Stimulated activated memory B cell treated with anti-CD40 and anti-IgM and Interleukin-4, amounts not matched to agents 10 μg/mL and 1 μg/mL and 100 μg/mL, for 72 hours (primary cell): ENCODE data around the gene KLHL11.
"Not testable (repeated sequence)": the region's sequence is repeated elsewhere in the genome, so short reads cannot be mapped to it uniquely, and the experiment has no call there.

Experiments
- ATAC-seq: fragments of 150-1000 bp; cut with Tn5 transposase; 2 replicates; pipeline ENCODE4 v1.10.0; 2021
- H3K27ac Mint-ChIP-seq: one replicate; pipeline ENCODE4 v1.8.0; 2022; ENCODE audit warnings: mild to moderate bottlenecking, mixed read lengths
- H3K27me3 Mint-ChIP-seq: one replicate; pipeline ENCODE4 v1.8.0; 2022; ENCODE audit warnings: mixed read lengths
- H3K36me3 Mint-ChIP-seq: one replicate; pipeline ENCODE4 v1.8.0; 2022; ENCODE audit warnings: mixed read lengths
- H3K4me1 Mint-ChIP-seq: one replicate; pipeline ENCODE4 v1.8.0; 2022; ENCODE audit warnings: mixed read lengths
- H3K4me3 Mint-ChIP-seq: one replicate; pipeline ENCODE4 v1.8.0; 2022; ENCODE audit warnings: mild to moderate bottlenecking, moderate library complexity, mixed read lengths
- H3K9me3 Mint-ChIP-seq: one replicate; pipeline ENCODE4 v1.8.0; 2022; ENCODE audit warnings: mixed read lengths

The KLHL11 gene

GRCh38 chr17:41869426-41869825 lies 4.2 kb upstream of the KLHL11 start:
- no peaks in the 10 kb centered on the region for H3K9me3 Mint-ChIP-seq
- no peak for ATAC-seq
- peaks cover 4% of the 10 kb centered on the region for H3K4me1 Mint-ChIP-seq
- H3K27me3 Mint-ChIP-seq: no peaks in the 10 kb centered on the region
- H3K4me3 Mint-ChIP-seq: no peak overlapping the region
- H3K27ac Mint-ChIP-seq: no peak overlapping the region
- H3K36me3 Mint-ChIP-seq: peaks cover 49% of the 10 kb centered on the region

DNA sequence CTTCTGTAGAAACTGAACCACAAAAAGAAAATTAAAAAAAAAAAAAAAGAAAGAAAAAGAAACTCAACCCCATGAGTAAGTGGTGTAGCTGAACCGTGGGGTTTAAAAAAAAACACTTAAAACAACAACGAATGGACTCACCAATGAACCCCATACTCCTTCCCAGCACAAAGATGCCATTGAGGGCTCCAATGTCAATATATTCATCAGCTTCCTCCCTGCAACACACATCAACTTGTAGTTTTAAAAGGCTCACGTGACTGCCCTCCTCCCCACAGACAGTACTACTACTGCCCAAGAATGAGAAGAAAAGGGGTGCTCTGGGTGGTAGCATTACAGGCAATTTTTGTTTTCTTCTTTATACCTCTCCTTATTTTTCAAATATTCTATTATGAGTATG lies 3.3 kb upstream of the KLHL11 start:
- H3K27me3 Mint-ChIP-seq: no peaks in the 10 kb centered on the region
- H3K4me3 Mint-ChIP-seq: no peak overlapping the region
- H3K36me3 Mint-ChIP-seq: peaks cover 45% of the 10 kb centered on the region

GRCh38 chr17:41865596-41865893 lies 322 bp upstream of the KLHL11 start:
- Mint-ChIP-seq H3K4me1 (peaks cover 21% of the 10 kb centered on the region), H3K9me3 (no peaks in the 10 kb centered on the region), H3K4me3 (no peak overlapping the region), H3K27me3 (no peaks in the 10 kb centered on the region), H3K27ac (no peak overlapping the region), H3K36me3 (peaks cover 15% of the 10 kb centered on the region)
- no peak for ATAC-seq

More for the DNA sequence above, 3.3 kb upstream of the KLHL11 start:
- Mint-ChIP-seq H3K4me1 (peaks cover 4% of the 10 kb centered on the region), H3K27ac (no peak overlapping the region), H3K9me3 (no peaks in the 10 kb centered on the region)
- no peak for ATAC-seq

DNA sequence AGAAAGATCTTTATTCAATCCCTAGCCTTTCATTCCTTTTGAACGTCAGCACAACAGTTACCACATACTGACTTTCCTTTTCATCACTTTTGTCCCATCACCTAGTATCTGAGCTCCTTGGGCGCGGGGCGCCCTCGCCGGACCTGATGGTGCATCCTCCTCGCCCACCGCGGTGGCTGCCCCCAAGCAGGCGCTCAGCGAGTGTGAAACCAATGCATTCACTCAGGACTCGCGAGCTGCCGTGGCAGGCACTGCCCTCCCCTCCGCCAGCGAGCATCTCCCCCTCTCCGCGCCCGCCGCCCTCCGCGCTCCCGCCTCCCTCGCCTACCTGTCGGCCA lies 756 bp downstream of the KLHL11 start:
- Mint-ChIP-seq H3K27me3 (no peaks in the 10 kb centered on the region), H3K9me3 (no peaks in the 10 kb centered on the region), H3K4me1 (peaks cover 24% of the 10 kb centered on the region), H3K4me3 (no peak overlapping the region), H3K27ac (no peak overlapping the region), H3K36me3 (peaks cover 14% of the 10 kb centered on the region)
- no peak for ATAC-seq

DNA sequence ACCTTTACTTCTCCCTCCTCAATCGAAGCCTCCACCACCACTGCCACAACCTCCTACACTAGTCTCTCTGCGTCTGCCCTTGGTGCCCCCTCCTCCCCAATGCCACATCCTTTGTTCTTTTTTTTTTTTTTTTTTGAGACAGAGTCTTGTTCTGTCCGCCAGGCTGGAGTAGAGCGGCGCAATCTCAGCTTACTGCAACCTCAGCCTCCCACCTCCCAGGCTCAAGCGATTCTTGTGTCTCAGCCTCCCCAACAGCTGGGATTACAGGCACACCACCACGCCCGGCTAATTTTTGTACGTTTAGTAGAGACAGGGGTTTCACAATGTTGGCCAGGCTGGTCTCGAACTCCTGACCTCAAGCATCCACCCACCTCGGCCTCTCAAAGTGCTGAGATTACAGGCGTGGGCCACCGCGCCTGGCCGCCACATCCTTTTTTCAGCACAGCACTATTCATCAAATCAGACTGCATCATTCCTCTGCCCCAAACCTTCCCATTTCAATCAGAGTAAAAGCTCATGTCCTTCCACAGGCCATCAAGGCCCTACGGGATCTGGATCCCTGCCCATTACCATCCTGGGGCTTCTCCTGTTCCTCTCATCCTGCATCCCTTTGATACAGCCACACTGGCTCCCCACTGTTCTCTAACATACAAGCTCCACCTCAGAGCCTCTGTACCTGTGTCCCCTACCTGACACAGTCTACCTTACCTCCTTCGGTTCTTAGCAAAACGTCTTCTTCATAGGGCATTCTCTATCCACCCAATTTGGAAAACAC lies 2.0 kb downstream of the KLHL11 start:
- H3K9me3 Mint-ChIP-seq: no peaks in the 10 kb centered on the region
- H3K4me3 Mint-ChIP-seq: no peak overlapping the region
- H3K4me1 Mint-ChIP-seq: peaks cover 24% of the 10 kb centered on the region
- no peaks in the 10 kb centered on the region for H3K27me3 Mint-ChIP-seq
- ATAC-seq: no peak
- H3K27ac Mint-ChIP-seq: no peak overlapping the region
- peaks cover 2% of the 10 kb centered on the region for H3K36me3 Mint-ChIP-seq

DNA sequence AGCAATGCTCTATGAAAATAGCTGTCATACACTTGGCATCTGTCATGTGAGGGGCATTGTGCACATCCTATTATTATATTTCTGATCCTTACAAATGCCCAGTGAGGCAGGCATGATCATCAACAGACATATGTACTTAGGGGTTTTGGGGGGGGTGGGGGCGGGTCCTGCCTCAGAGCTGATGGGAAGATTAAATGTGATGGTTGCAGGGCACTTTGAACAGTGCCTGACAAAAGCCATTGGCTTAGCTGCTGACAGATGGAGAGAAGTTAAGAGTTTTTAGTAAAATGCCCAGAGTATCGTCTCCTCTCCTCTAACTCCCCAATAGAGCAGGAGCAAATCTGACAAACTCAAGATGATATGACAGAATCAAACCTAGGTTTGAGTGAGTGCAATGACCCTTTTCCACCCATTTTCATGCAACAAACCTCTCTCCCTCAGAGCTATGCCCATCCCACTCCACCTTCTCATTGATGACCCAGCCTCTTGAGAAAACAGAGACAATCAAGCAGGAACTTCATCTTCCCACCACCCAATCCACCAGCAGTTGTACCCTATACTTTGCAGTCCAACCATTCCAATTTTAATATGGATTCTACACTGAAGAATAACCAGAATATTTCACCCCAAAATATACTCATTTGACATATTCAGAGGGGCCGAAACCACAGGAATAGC lies 4.8 kb downstream of the KLHL11 start:
- Mint-ChIP-seq H3K27me3 (no peaks in the 10 kb centered on the region), H3K36me3 (no peaks in the 10 kb centered on the region), H3K9me3 (no peaks in the 10 kb centered on the region), H3K27ac (no peak overlapping the region), H3K4me3 (no peak overlapping the region), H3K4me1 (peaks cover 21% of the 10 kb centered on the region)
- no peak for ATAC-seq

- not testable (repeated sequence) for ATAC-seq, H3K4me3 Mint-ChIP-seq, H3K27me3 Mint-ChIP-seq, H3K9me3 Mint-ChIP-seq, H3K27ac Mint-ChIP-seq
- Mint-ChIP-seq H3K4me1 (peaks cover 18% of the 10 kb centered on the region), H3K36me3 (peaks cover 26% of the 10 kb centered on the region)
Measured at GRCh38 chr17:41851382-41851781, 13.8 kb downstream of the KLHL11 start.

DNA sequence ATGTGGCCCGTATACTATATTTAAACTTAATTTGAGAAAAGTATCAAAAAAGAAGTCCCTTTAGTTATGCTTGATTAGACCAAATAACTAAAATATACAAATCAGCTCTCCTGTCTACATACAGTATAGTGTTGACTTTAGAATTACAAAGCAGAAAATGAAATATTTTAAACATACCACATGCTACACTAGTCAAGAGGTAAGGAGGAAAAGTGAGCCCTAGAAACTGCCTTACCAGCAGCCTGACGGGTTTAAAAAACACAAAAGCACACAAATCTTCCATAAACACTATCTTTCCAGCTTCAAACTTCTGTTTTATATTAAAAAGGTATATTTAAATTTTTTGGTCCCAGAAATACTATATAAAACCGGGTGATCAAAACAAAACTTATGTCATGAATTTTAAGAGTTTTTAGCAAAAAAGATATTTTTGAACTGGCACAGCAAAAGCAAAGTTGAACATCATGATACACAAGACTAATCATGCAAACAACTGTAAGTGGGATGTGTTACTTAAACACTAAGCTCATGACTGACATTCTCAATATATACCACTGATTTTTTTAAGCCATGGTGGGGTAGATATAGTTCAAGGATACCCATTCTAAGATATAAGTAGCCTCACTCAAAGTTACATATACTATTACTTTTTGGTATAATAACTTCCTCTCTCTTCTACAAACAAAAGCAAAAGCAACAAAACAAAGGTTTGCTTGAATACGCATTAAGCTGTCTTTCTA lies 15.8 kb downstream of the KLHL11 start:
- Mint-ChIP-seq H3K36me3 (peaks cover 22% of the 10 kb centered on the region), H3K9me3 (no peaks in the 10 kb centered on the region), H3K4me1 (peaks cover 18% of the 10 kb centered on the region), H3K27me3 (no peaks in the 10 kb centered on the region), H3K27ac (no peak overlapping the region), H3K4me3 (no peak overlapping the region)
- no peak for ATAC-seq

DNA sequence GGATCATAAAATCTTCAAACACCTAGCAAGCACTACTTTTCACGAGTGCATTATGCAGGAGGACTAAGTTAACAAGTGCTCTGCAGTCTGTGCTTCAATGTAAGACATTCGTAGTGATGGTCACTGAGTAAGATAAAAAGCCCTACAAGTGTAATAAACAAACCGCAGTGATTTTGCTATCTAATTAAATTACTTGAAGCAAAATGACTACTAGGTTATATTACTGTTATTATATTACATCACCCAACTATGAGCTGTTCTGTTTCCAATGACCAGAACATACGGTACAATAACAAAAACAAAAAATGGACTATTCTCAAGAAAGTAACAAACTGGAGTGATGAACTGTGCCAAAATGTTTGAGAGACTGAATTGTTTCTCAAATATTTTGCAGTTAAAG lies 16.4 kb downstream of the KLHL11 start:
- Mint-ChIP-seq H3K4me1 (peaks cover 18% of the 10 kb centered on the region), H3K27me3 (no peaks in the 10 kb centered on the region), H3K4me3 (no peak overlapping the region), H3K9me3 (no peaks in the 10 kb centered on the region), H3K27ac (no peak overlapping the region), H3K36me3 (peaks cover 15% of the 10 kb centered on the region)
- ATAC-seq: no peak

DNA sequence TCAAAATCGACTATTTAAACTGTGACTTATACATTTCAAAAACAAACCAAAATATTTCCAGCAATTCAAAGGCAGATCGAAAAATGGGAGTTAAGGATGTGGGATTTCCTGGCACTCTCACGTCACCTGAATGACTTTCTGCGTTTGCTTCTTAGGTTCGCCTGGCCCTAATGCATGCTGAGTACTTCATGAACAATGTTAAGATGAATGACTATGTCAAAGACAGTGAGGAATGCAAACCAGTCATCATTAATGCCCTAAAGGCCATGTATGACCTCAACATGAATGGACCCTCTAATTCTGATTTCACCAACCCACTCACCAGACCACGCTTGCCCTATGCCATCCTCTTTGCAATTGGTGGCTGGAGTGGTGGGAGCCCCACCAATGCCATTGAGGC lies 20.3 kb downstream of the KLHL11 start:
- H3K27me3 Mint-ChIP-seq: no peaks in the 10 kb centered on the region
- peaks cover 4% of the 10 kb centered on the region for H3K4me1 Mint-ChIP-seq
- no peak for ATAC-seq
- peaks cover 11% of the 10 kb centered on the region for H3K36me3 Mint-ChIP-seq
- no peaks in the 10 kb centered on the region for H3K9me3 Mint-ChIP-seq
- H3K4me3 Mint-ChIP-seq: no peak overlapping the region
- H3K27ac Mint-ChIP-seq: no peak overlapping the region

DNA sequence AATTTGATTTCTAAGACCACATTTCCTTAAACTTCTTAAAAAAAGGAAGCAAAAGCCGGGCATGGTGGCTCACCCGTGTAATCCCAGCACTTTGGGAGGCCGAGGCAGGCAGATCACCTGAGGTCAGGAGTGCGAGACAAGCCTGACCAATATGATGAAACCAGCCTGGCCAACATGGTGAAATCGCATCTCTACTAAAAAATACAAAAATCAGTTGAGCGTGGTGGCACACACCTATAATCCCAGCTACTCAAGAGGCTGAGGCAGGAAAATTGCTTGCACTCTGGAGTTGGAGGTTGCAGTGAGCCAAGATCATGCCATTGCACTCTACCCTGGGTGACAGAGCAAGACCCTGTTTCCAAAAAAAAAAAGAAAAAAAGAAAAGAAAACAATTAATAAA lies 24.4 kb downstream of the KLHL11 start:
- not testable (repeated sequence) for H3K27ac Mint-ChIP-seq, H3K36me3 Mint-ChIP-seq, H3K4me3 Mint-ChIP-seq, H3K27me3 Mint-ChIP-seq, H3K9me3 Mint-ChIP-seq, H3K4me1 Mint-ChIP-seq, ATAC-seq

DNA sequence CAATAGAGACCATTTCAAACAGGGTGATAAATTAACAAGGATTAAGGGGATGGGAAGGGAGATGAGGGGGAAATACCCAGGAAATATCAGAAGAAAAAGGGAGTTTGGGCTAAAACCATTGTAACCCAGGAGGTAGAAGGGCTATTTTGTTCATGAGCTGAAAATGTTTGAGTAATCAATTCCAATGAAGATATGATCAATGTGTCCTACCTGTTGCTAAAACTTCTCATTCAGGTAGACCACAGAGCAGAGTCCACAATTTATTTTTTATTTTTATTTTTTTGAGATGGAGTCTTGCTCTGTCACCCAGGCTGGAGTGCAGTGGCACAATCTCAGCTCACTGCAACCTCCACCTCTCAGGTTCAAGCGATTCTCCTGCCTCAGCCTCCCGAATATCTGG lies 25.8 kb downstream of the KLHL11 start:
- H3K36me3 Mint-ChIP-seq, H3K4me3 Mint-ChIP-seq, ATAC-seq, H3K9me3 Mint-ChIP-seq, H3K27me3 Mint-ChIP-seq, H3K27ac Mint-ChIP-seq: not testable (repeated sequence)
- H3K4me1 Mint-ChIP-seq: peaks cover 14% of the 10 kb centered on the region

DNA sequence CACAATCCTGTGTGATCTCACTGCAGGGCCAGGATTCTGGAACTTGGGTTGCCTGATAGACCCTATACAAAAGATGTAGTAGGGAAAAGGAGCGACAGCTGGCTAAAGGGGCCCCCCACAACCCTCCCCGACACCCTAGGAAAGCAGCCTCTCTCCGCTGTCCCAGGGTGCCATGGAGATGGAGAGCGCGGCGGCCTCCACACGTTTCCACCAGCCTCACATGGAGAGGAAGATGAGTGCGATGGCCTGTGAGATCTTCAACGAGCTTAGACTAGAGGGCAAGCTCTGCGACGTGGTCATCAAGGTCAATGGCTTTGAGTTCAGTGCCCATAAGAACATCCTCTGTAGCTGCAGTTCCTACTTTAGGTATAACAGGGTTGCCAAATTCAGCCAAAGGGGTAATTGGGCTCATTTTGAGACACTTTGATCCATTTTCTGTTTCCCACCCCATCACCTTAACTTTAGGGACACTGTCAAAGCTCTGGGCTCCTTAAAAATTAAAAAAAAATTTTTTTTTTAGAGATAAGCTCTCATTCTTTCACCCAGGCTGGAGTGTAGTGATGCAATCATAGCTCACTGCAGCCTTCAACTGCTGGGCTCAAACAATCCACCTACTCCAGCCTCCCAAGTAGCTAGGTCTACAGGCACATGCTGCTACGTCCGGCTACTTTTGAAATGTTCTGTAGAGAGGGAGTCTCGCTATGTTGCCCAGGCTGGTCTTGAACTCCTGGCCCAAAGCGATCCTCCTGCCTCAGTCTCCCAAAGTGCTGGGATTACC lies 27.3 kb downstream of the KLHL11 start, which contains the start of gene KLHL10:
TSS of gene KLHL10 (plus strand) at position 65 of the 778 bp plus-strand sequence. CDS start at position 173, 108 bp downstream.
- peak within 1 kb of the TSS; percentile 79 for H3K4me3 Mint-ChIP-seq
- H3K36me3 Mint-ChIP-seq: no peaks in the 10 kb centered on the region
- peaks cover 14% of the 10 kb centered on the region for H3K4me1 Mint-ChIP-seq
- no peaks in the 10 kb centered on the region for H3K27me3 Mint-ChIP-seq
- no peak for ATAC-seq
- H3K27ac Mint-ChIP-seq: peak within 1 kb of the TSS; percentile 67
- no peaks in the 10 kb centered on the region for H3K9me3 Mint-ChIP-seq

GRCh38 chr17:41836550-41837196 lies 28.6 kb downstream of the KLHL11 start:
- peak overlapping the region; percentile 79 for H3K4me3 Mint-ChIP-seq
- peaks cover 7% of the 10 kb centered on the region for H3K36me3 Mint-ChIP-seq
- ATAC-seq: no peak
- peak overlapping the region; percentile 67 for H3K27ac Mint-ChIP-seq
- peaks cover 14% of the 10 kb centered on the region for H3K4me1 Mint-ChIP-seq
- H3K9me3 Mint-ChIP-seq: no peaks in the 10 kb centered on the region
- no peaks in the 10 kb centered on the region for H3K27me3 Mint-ChIP-seq
